Stomach (tissue), 9 donors: ENCODE results near the gene LSM14A. TPM values are rescaled to one million over a fixed set of nuclear protein-coding genes. Genes with fewer than 3 reads are reported as not detected.

ENCODE experiments used
- DNase-seq, 2 donors: peaks; one replicate each; pipeline versions ENCODE4 v3.0.0 to v3.0.0-alpha.2; 2013 to 2019
- H3K27ac ChIP-seq, 5 donors: fragments of 200-600 bp in 4 of 5; sonication (generic) in 4 of 5; one replicate each; pipeline ENCODE4 v1.5.1; 2013 to 2019; ENCODE audit warnings: mild to moderate bottlenecking in 1 of 5, moderate library complexity in 1 of 5
- H3K27me3 ChIP-seq, 3 donors: fragments of 200-600 bp; sonication (generic); one replicate each; pipeline ENCODE4 v1.5.1; 2017 to 2019; ENCODE audit warnings: mixed run types in 1 of 3
- H3K36me3 ChIP-seq, 4 donors: fragments of 200-600 bp; sonication (generic); 1 replicate in 3 of 4; 2 replicates in 1 of 4; pipeline ENCODE4 v1.5.1; 2016 to 2019
- H3K4me1 ChIP-seq, 4 donors: fragments of 200-600 bp; sonication (generic); one replicate each; pipeline ENCODE4 v1.5.1; 2016 to 2019
- H3K4me3 ChIP-seq, 4 donors: fragments of 200-600 bp; sonication (generic) in 3 of 4; one replicate each; pipeline ENCODE4 v1.5.1; 2016 to 2019; ENCODE audit warnings: mild to moderate bottlenecking in 1 of 4
- H3K9me3 ChIP-seq, 4 donors: fragments of 200-600 bp; sonication (generic); one replicate each; pipeline ENCODE4 v1.5.1; 2016 to 2019
- EP300 ChIP-seq: sonication (generic); formaldehyde crosslinking; IDR thresholded peaks from one replicate; pipeline ENCODE4 v1.6.1; 2017; ENCODE audit warnings: antibody characterized with exemption
- POLR2A ChIP-seq, 4 donors: fragments of 450-650 bp; IDR thresholded peaks; one replicate each; pipeline ENCODE4 v1.6.1; 2016; ENCODE audit warnings: antibody characterized with exemption in 4 of 4, control low read depth in 2 of 4, mild to moderate bottlenecking in 1 of 4, moderate library complexity in 1 of 4
- POLR2AphosphoS5 ChIP-seq, 3 donors: sonication (generic); formaldehyde crosslinking; IDR thresholded peaks; one replicate each; pipeline ENCODE4 v1.6.1; 2016; ENCODE audit warnings: antibody characterized with exemption in 3 of 3
- WGBS, 5 donors: extraction: QIAGEN DNeasy Blood & Tissue Kit in 3 of 5; methylation state at CpG; one replicate each; pipeline versions ENCODE4 v1.1.5 to v1.1.7; 2013 to 2018; 5-methylcytosine and 5-hydroxymethylcytosine counted together
- intact Hi-C: fragments of 100-400 bp; cut with DNase I; formaldehyde crosslinking; loops from one replicate; pipeline ENCODE4 v1.15.1; 2023; ENCODE audit warnings: low total_unique reads
- polyA plus RNA-seq, 3 donors: library from polyadenylated mRNA; stranded (reverse); fragments of 200-250 nt; gene quantifications; one replicate each; pipeline ENCODE4 v1.2.3, GENCODE V29; 2013
- total RNA-seq, 5 donors: library from RNA; depleted of rRNA; stranded (reverse); fragments of >200 nt; gene quantifications; one replicate each; pipeline versions ENCODE4 v1.1.0 to v1.2.3, GENCODE V29; 2014 to 2016
- TF ChIP-seq, protein P1 (sequence below), 7 experiments: fragments of 450-650 bp in 4 of 7; fragments of 200-600 bp in 3 of 7; sonication (generic) in 3 of 7; IDR thresholded peaks; one replicate each; pipeline ENCODE4 v1.5.1; 2016 to 2019; ENCODE audit warnings: antibody characterized with exemption in 7 of 7, control low read depth in 2 of 7, mild to moderate bottlenecking in 1 of 7
- donor health status: healthy with polysubstance abuse.
- donor health status: Bipolar disorder and iron deficiency.
- donor health status: healthy.

LSM14A gene
- total and polyA plus RNA-seq, 8 donors, result 38.4 to 227 (median 111) TPM

DNA sequence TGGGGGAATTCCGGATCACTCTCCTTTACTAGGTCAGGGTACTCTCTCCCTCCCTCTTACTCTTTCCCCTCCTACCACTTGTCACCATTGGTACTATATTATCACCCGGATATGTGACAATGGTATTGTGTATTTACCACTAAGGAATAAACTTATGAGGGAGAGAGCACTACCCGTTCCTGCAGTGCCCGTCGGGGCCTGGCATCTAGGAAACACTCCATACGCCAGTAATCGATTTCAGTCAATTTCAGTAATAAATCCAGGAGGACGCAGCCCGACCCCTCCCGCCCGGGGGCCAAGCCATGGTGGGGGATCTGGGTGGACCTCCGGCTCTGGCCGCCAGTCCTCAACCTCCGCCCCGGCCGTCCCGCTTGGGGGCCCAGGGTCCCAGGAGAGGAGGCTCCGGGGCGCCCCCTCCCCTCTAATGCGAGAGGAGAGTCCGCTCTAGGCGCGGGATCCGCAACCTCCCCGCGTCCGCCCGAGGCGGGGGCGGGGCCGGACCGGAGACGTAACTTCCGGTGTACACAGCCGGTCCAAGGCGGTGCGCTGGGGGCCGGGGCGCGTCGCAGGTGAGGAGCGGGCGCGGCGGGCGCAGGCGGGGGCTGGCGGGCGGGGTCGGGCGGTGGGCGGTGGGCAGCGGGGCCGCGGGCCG lies 81.9 kb downstream of the LSM14A start, which contains the start of gene GARRE1:
Gene GARRE1 (plus strand): TSS at position 509 of the 652 bp plus-strand sequence. CDS start 45,920 bp downstream, outside the sequence.
- H3K27ac ChIP-seq, result peak within 1 kb of the TSS; percentile 93 to 100 (median 97)
- no peaks in the 10 kb centered on the region for H3K9me3 ChIP-seq
- no peaks in the 10 kb centered on the region for H3K27me3 ChIP-seq
- peaks cover 10 to 38% (median 20%) of the 10 kb centered on the region in 4 donors for H3K4me1 ChIP-seq
- TF ChIP-seq EP300, result no peak
- peak; percentile 75 to 93 (median 91) for TF ChIP-seq POLR2AphosphoS5 (IDR thresholded peaks at IDR 0.05)
- TF ChIP-seq POLR2A (IDR thresholded peaks at IDR 0.05), result peak in 1 of 4 donors; percentile 25
- TF ChIP-seq, protein P1, sequence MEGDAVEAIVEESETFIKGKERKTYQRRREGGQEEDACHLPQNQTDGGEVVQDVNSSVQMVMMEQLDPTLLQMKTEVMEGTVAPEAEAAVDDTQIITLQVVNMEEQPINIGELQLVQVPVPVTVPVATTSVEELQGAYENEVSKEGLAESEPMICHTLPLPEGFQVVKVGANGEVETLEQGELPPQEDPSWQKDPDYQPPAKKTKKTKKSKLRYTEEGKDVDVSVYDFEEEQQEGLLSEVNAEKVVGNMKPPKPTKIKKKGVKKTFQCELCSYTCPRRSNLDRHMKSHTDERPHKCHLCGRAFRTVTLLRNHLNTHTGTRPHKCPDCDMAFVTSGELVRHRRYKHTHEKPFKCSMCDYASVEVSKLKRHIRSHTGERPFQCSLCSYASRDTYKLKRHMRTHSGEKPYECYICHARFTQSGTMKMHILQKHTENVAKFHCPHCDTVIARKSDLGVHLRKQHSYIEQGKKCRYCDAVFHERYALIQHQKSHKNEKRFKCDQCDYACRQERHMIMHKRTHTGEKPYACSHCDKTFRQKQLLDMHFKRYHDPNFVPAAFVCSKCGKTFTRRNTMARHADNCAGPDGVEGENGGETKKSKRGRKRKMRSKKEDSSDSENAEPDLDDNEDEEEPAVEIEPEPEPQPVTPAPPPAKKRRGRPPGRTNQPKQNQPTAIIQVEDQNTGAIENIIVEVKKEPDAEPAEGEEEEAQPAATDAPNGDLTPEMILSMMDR (IDR thresholded peaks at IDR 0.05), result no peak
- DNase-seq, result peak; percentile 91 to 96
- H3K4me3 ChIP-seq, result peak within 1 kb of the TSS; percentile 79 to 98 (median 90)
- H3K36me3 ChIP-seq, result peaks cover 0 to 6% (median 0%) of the 10 kb centered on the region in 4 donors
- WGBS, 5 donors, result 0% methylated on average over 9 to 55 of the region's 56 CpGs
- intact Hi-C loops, result no loop called here

DNA sequence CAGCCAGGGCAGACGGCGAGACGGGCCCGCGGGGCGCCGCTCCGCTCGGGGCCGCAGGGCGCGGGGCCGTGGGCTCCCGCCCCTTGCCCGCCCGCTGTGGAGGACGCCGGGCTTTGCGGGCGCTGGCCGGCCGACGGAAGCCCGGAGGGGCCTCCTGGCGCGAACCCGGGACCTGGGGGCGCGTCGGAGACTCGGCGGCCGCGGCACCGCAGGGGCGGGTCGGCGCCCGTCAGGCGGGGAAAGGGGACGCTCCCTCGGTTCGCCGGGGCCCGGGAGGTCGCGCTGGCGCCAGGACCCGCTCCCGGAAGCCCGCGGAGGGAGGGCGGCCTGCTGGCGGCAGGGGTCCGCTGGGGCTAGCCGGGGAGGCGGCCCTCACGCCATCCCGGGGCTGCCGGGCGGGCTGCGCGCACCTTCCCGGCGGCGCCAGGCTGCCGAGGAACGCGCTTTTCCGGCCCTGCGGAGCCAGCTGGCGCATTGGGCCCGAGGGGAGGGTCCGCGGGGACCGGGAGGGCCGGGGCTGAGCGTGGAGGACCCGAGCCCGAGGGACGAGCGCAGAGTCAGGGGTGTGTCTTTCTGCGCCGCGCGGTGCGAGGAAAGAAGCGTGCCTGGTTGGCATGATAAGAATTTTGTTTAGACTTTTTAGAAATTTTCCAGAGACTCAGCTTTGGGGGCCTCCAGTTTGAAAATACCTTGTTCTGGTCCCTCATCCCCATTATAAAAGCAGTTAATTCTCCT lies 82.6 kb downstream of the LSM14A start:
- H3K27ac ChIP-seq, result peak overlapping the region; percentile 80 to 100 (median 95)

DNA sequence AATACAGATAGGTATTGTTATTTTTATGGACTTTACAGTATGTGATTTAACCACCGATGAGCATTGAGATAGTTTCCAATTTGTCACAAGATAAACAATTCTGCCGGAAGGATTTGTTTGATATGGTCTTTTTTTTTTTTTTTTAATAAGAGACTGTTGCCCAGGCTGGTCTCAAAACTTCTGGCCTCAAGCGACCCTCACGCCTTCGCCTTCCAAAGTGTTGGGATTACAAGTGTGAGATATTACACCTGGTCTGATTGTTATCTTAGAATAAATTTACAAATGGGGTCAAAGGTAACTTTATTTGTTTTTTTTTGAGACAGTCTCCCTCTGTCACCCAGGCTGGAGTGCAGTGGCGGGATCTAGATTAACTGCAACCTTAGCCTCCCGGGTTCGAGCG lies 83.2 kb downstream of the LSM14A start:
- Histone ChIP-seq H3K27me3 (no peaks in the 10 kb centered on the region), H3K4me3 (peak overlapping the region; percentile 79 to 98 (median 90)), H3K36me3 (peaks cover 0 to 6% (median 0%) of the 10 kb centered on the region in 4 donors), H3K4me1 (peaks cover 10 to 51% (median 21%) of the 10 kb centered on the region in 4 donors), H3K27ac (peak overlapping the region in 4 of 5 donors; percentile 80 to 98 (median 94)), H3K9me3 (no peaks in the 10 kb centered on the region)
- intact Hi-C loops, result no loop called here
- no peak for DNase-seq
- 23 to 32% (median 23%) methylated on average over 9 of the region's 9 CpGs for WGBS, 5 donors
- TF ChIP-seq POLR2A (IDR thresholded peaks at IDR 0.05) (no peak), EP300 (no peak), POLR2AphosphoS5 (IDR thresholded peaks at IDR 0.05) (no peak)
- TF ChIP-seq, protein P1 (IDR thresholded peaks at IDR 0.05), result no peak

More for the DNA sequence above, 82.6 kb downstream of the LSM14A start:
- Histone ChIP-seq H3K36me3 (peaks cover 0 to 6% (median 0%) of the 10 kb centered on the region in 4 donors), H3K4me1 (peaks cover 10 to 44% (median 20%) of the 10 kb centered on the region in 4 donors), H3K4me3 (peak overlapping the region; percentile 79 to 98 (median 90)), H3K27me3 (no peaks in the 10 kb centered on the region), H3K9me3 (no peaks in the 10 kb centered on the region)
- peak; percentile 35 to 84 for DNase-seq
- TF ChIP-seq POLR2A (IDR thresholded peaks at IDR 0.05) (no peak), EP300 (no peak), POLR2AphosphoS5 (IDR thresholded peaks at IDR 0.05) (no peak)
- TF ChIP-seq, protein P1 (IDR thresholded peaks at IDR 0.05), result no peak
- WGBS, 5 donors, result 0 to 1% (median 0%) methylated on average over 6 to 87 of the region's 88 CpGs
- intact Hi-C loops, result no loop called here

DNA sequence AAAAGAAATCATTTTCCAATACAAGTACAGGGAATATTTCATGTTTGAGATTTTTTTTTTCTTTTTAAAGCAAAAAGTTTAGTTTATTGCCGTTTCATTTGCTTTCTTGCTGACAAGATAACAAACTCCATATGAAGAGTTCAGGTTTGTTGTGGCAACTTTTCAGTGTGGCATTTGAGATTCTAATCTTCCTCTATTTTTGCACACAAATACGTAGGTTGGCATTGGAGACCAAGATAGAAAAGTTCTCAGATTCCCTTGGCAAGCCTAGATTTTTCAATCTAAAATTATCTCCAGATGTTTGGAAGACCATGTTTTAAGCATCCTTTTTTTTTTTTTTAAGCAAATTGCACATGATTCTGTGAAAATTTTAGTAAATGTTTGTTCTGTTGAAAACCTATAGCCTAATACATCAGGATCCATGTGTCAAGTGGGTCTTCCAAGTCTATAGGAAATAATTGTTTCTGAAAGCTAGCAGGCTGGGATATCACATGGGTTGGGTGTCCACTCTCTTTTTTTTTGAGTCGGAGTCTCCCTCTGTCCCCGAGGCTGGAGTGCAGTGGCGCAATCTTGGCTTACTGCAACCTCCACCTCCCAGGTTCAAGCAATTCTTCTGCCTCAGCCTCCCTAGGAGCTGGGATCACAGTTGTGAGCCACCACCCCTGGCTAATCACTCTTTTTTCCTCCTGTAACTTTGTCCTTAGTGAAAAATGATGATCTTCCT lies 84.7 kb downstream of the LSM14A start:
- Histone ChIP-seq H3K27me3 (no peaks in the 10 kb centered on the region), H3K4me1 (peaks cover 10 to 66% (median 27%) of the 10 kb centered on the region in 4 donors), H3K27ac (no peak overlapping the region), H3K4me3 (no peak overlapping the region), H3K9me3 (no peaks in the 10 kb centered on the region), H3K36me3 (peaks cover 0 to 6% (median 0%) of the 10 kb centered on the region in 4 donors)
- no peak for DNase-seq
- intact Hi-C loops, result no loop called here
- no peak for TF ChIP-seq POLR2AphosphoS5 (IDR thresholded peaks at IDR 0.05)
- TF ChIP-seq, protein P1 (IDR thresholded peaks at IDR 0.05), result no peak
- TF ChIP-seq EP300, result no peak
- no peak for TF ChIP-seq POLR2A (IDR thresholded peaks at IDR 0.05)
- WGBS, 5 donors, result 65 to 79% (median 72%) methylated on average over 5 of the region's 5 CpGs
